DMS114 treated with DMSO at 0.1 percent for 48 hours (cell line): ENCODE measurements around the gene MYO7A.

Experiments
- DNase-seq: peaks from one replicate; lab custom pipeline; 2025; ENCODE audit not compliant: unreplicated experiment; lab: John Stamatoyannopoulos, UW

MYO7A gene

GRCh38 chr11:77212314-77213007 lies 84.4 kb downstream of the MYO7A start:
- DNase-seq = no peak

GRCh38 chr11:77213029-77213579 lies 85.1 kb downstream of the MYO7A start:
- no peak for DNase-seq

- DNase-seq = no peak
Measured at GRCh38 chr11:77213589-77214428, 85.8 kb downstream of the MYO7A start.

GRCh38 chr11:77214557-77214956 lies 86.5 kb downstream of the MYO7A start:
- DNase-seq = no peak

GRCh38 chr11:77215106-77215505 lies 87.1 kb downstream of the MYO7A start:
- DNase-seq = no peak

GRCh38 chr11:77217156-77217555 lies 89.1 kb downstream of the MYO7A start:
- DNase-seq = no peak

GRCh38 chr11:77223797-77224196 lies 95.8 kb downstream of the MYO7A start:
- DNase-seq = no peak

- no peak for DNase-seq
Measured at GRCh38 chr11:77230878-77231605, 103.0 kb downstream of the MYO7A start.

GRCh38 chr11:77231800-77232199 lies 103.8 kb downstream of the MYO7A start:
- DNase-seq = no peak

GRCh38 chr11:77232242-77232641 lies 104.2 kb downstream of the MYO7A start:
- DNase-seq = no peak

GRCh38 chr11:77233011-77233410 lies 105.0 kb downstream of the MYO7A start:
- no peak for DNase-seq

- DNase-seq = no peak
Measured at GRCh38 chr11:77236901-77237300, 108.9 kb downstream of the MYO7A start.

- DNase-seq = no peak
Measured at GRCh38 chr11:77244277-77245027, 116.4 kb downstream of the MYO7A start.

- no peak for DNase-seq
Measured at GRCh38 chr11:77249427-77249826, 121.4 kb downstream of the MYO7A start.

- DNase-seq = no peak
Measured at GRCh38 chr11:77250881-77251640, 123.0 kb downstream of the MYO7A start.

- DNase-seq = no peak
Measured at GRCh38 chr11:77252555-77253270, 124.7 kb downstream of the MYO7A start.

- no peak for DNase-seq
Measured at GRCh38 chr11:77253690-77254089, 125.6 kb downstream of the MYO7A start.

GRCh38 chr11:77259641-77260040 lies 131.6 kb downstream of the MYO7A start:
- no peak for DNase-seq

- no peak for DNase-seq
Measured at GRCh38 chr11:77262803-77263202, 134.8 kb downstream of the MYO7A start.
